GM12872 (cell line): ENCODE measurements around the gene STXBP5.

Source experiments
- CTCF ChIP-seq: IDR thresholded peaks from 3 replicates; pipeline ENCODE4 v1.5.1; 2011; ENCODE audit warnings: low read depth, mild to moderate bottlenecking, low read length, moderate library complexity; ENCODE audit not compliant: insufficient read depth

STXBP5 gene

GRCh38 chr6:147429794-147430193 lies 225.6 kb downstream of the STXBP5 start:
- TF ChIP-seq CTCF, result no peak

DNA sequence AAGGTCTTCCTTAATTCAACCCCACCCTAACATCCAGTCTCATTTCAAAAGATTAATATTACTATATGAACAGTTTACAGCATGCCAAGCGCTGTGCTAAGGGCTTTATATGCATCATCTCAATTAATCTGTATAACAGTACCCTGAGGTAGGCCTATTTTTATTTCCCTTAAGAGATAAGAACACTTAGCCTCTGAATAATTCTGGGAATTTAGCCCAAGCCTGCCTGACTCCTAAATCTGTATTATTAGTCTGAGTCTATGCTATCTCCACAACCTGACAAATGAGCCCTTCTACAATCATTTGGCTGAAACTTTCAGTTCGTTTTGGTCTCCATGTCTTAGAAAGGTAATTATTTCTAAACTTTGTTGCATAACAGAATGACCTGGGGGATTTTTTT lies 226.6 kb downstream of the STXBP5 start:
- no peak for TF ChIP-seq CTCF

DNA sequence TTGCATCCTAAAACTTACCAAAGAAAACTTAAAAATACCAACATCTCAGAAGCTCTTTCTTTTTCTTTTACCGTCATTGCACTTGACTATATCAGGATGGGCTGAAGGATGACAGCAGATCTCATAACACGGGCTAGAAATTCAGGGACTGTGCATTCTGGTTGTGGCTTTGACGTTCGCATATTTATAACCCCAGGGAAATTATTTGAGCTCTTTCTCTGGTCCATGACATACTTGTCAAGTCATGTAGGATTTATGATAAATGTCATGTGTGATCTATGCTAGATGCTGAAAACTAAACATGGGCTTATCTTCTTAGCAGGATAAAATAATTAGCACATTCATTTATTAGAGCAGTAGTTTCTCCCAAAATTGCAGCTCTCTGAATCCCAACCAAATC lies 229.9 kb downstream of the STXBP5 start:
- TF ChIP-seq CTCF, result no peak

- TF ChIP-seq CTCF, result no peak
Observed at GRCh38 chr6:147434516-147434915, 230.3 kb downstream of the STXBP5 start.

- no peak for TF ChIP-seq CTCF
Observed at GRCh38 chr6:147437615-147438014, 233.4 kb downstream of the STXBP5 start.

GRCh38 chr6:147438758-147439528 lies 234.7 kb downstream of the STXBP5 start:
- TF ChIP-seq CTCF, result no peak
